Mucosa of descending colon (tissue), 3 donors: Measurements from ENCODE around the gene MCC. TPM values are rescaled to one million over a fixed set of nuclear protein-coding genes. Genes with fewer than 3 reads are reported as not detected.

Experiments
- ATAC-seq: fragments of 200-7000 bp; cut with Tn5 transposase; one replicate; pipeline ENCODE4 v1.9.1; 2020; ENCODE audit warnings: mild to moderate bottlenecking, moderate library complexity
- DNase-seq, 3 donors: peaks; one replicate each; pipeline ENCODE4 v3.0.0-alpha.2; 2020
- H3K36me3 ChIP-seq: fragments of 200-600 bp; one replicate; pipeline ENCODE4 v1.8.0; 2021; ENCODE audit warnings: low read depth, mild to moderate bottlenecking
- H3K4me1 ChIP-seq: fragments of 200-600 bp; one replicate; pipeline ENCODE4 v1.8.0; 2021; ENCODE audit warnings: low read depth, mild to moderate bottlenecking
- H3K4me3 ChIP-seq: fragments of 200-600 bp; one replicate; pipeline ENCODE4 v1.8.0; 2021; ENCODE audit warnings: mild to moderate bottlenecking
- H3K9me3 ChIP-seq: fragments of 200-600 bp; one replicate; pipeline ENCODE4 v1.8.0; 2021; ENCODE audit warnings: mild to moderate bottlenecking
- intact Hi-C, 2 donors: fragments of 100-400 bp; cut with DNase I in 1 of 2; cut with micrococcal nuclease in 1 of 2; formaldehyde crosslinking; loops; one replicate each; pipeline versions ENCODE4 v1.11.0 to v1.11.1; 2022; cut with DNase I, micrococcal nuclease
- total RNA-seq, 3 donors: library from RNA; stranded (reverse); fragmentation: NEBNext Ultra II Directional in 2 of 3; extraction: Animal tissue kit (Norgen Biotek cat#: 25700) in 2 of 3; gene quantifications; one replicate each; pipeline versions ENCODE4 v1.2.1 to v1.2.4, GENCODE V29; 2021 to 2023
- TF ChIP-seq, protein P1 (sequence below): fragments of 200-600 bp; IDR thresholded peaks from one replicate; pipeline ENCODE4 v1.8.0; 2022; ENCODE audit warnings: antibody characterized with exemption, mild to moderate bottlenecking
- donor health status: DM: no; HTN: no; CAD: no; lungs with moderate emphysema.
- donor health status: DM: no; HTN: no; CAD: no.
- donor health status: DM: no; HTN: yes; CAD: no.

MCC gene
- total RNA-seq, 3 donors from 2014 or later, result 1.5 to 7.4 (median 4.4) TPM

- ATAC-seq, result no peak
- H3K4me1 ChIP-seq, result no peaks in the 10 kb centered on the region
Measured at GRCh38 chr5:113354055-113354454, 134.2 kb downstream of the MCC start.

GRCh38 chr5:113347572-113347971, 140.7 kb downstream of the MCC start:
- TF ChIP-seq, protein P1, sequence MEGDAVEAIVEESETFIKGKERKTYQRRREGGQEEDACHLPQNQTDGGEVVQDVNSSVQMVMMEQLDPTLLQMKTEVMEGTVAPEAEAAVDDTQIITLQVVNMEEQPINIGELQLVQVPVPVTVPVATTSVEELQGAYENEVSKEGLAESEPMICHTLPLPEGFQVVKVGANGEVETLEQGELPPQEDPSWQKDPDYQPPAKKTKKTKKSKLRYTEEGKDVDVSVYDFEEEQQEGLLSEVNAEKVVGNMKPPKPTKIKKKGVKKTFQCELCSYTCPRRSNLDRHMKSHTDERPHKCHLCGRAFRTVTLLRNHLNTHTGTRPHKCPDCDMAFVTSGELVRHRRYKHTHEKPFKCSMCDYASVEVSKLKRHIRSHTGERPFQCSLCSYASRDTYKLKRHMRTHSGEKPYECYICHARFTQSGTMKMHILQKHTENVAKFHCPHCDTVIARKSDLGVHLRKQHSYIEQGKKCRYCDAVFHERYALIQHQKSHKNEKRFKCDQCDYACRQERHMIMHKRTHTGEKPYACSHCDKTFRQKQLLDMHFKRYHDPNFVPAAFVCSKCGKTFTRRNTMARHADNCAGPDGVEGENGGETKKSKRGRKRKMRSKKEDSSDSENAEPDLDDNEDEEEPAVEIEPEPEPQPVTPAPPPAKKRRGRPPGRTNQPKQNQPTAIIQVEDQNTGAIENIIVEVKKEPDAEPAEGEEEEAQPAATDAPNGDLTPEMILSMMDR, result no peak
- ATAC-seq (no peak), DNase-seq (no peak)
- H3K4me1 ChIP-seq, result no peaks in the 10 kb centered on the region
- H3K9me3 ChIP-seq, result no peaks in the 10 kb centered on the region
- no peak overlapping the region for H3K4me3 ChIP-seq
- no peaks in the 10 kb centered on the region for H3K36me3 ChIP-seq
- intact Hi-C loops, result no loop called here

More at GRCh38 chr5:113354055-113354454, 134.2 kb downstream of the MCC start:
- intact Hi-C loops, result no loop called here
- H3K4me3 ChIP-seq, result no peak overlapping the region
- H3K9me3 ChIP-seq, result no peaks in the 10 kb centered on the region
- TF ChIP-seq, protein P1, result no peak
- no peaks in the 10 kb centered on the region for H3K36me3 ChIP-seq
- no peak for DNase-seq

- no peaks in the 10 kb centered on the region for H3K36me3 ChIP-seq
- H3K4me1 ChIP-seq, result no peaks in the 10 kb centered on the region
- ATAC-seq (no peak), DNase-seq (no peak)
- TF ChIP-seq, protein P1, result no peak
- H3K4me3 ChIP-seq, result no peak overlapping the region
- intact Hi-C loops, result no loop called here
- H3K9me3 ChIP-seq, result no peaks in the 10 kb centered on the region
Measured at GRCh38 chr5:113344973-113345940, 143.0 kb downstream of the MCC start.

- DNase-seq (no peak), ATAC-seq (no peak)
- Histone ChIP-seq H3K4me1 (no peaks in the 10 kb centered on the region), H3K9me3 (no peaks in the 10 kb centered on the region), H3K4me3 (no peak overlapping the region), H3K36me3 (no peaks in the 10 kb centered on the region)
- TF ChIP-seq, protein P1, result no peak
- intact Hi-C loops, result no loop called here
Measured at GRCh38 chr5:113343343-113343742, 144.9 kb downstream of the MCC start.

DNA sequence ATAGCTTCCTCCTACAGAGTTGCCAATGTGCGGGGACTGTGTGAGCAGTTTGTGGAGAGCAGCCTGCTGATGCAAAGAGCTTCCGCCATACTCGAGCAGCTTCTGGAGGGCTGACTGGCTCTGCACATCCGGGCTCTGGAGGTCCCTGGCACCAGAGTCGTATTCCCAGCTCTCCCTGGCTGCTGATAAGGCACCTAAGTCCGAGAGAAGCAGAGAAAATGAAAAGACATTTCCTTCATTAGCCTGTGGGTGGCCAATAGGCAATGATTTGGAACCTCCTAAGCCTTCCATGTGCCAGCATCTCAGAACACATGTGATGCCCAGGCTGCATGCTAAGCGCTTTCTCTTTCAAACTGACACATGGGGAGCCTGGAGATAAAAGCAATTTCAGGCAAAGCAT, 147.7 kb downstream of the MCC start:
- intact Hi-C loops, result no loop called here
- ATAC-seq (no peak), DNase-seq (no peak)
- TF ChIP-seq, protein P1, result no peak
- Histone ChIP-seq H3K4me3 (no peak overlapping the region), H3K4me1 (no peaks in the 10 kb centered on the region), H3K9me3 (no peaks in the 10 kb centered on the region), H3K36me3 (no peaks in the 10 kb centered on the region)
